Progenitor cell of endocrine pancreas (in vitro differentiated cells): Measurements from ENCODE around the gene SAP25. TPM values are rescaled to one million over a fixed set of nuclear protein-coding genes. Genes with fewer than 3 reads are reported as not detected.

Experiments used
- DNase-seq: peaks from one replicate; pipeline ENCODE4 v3.0.0; 2021; ENCODE audit warnings: low spot score; ENCODE audit not compliant: unreplicated experiment
- H3K27ac Mint-ChIP-seq: 2 replicates; pipeline ENCODE4 v1.8.0; 2021; ENCODE audit warnings: mild to moderate bottlenecking, moderate library complexity, mixed read lengths
- H3K27me3 Mint-ChIP-seq: 2 replicates; pipeline ENCODE4 v1.8.0; 2021; ENCODE audit warnings: mixed read lengths
- H3K36me3 Mint-ChIP-seq: 2 replicates; pipeline ENCODE4 v1.8.0; 2022; ENCODE audit warnings: mixed read lengths; ENCODE audit not compliant: insufficient read depth
- H3K4me1 Mint-ChIP-seq: 2 replicates; pipeline ENCODE4 v1.8.0; 2021; ENCODE audit warnings: low read depth, mixed read lengths
- H3K4me3 Mint-ChIP-seq: 2 replicates; pipeline ENCODE4 v1.8.0; 2021; ENCODE audit warnings: low read depth, mild to moderate bottlenecking, moderate library complexity, mixed read lengths
- H3K9me3 Mint-ChIP-seq: 2 replicates; pipeline ENCODE4 v1.8.0; 2021; ENCODE audit warnings: low read depth, mixed read lengths
- total RNA-seq: library from RNA; stranded (reverse); gene quantifications from 2 replicates; pipeline ENCODE4 v1.2.1, GENCODE V29; 2021
- TF ChIP-seq, protein P1 (sequence below): fragments of 200-600 bp; sonication (generic); IDR thresholded peaks from one replicate; pipeline ENCODE4 v1.5.0; 2021; ENCODE audit warnings: antibody characterized with exemption, mild to moderate bottlenecking; ENCODE audit not compliant: unreplicated experiment

The SAP25 gene
- total RNA-seq, 1 donor from 2014 or later: 7.7 TPM

DNA sequence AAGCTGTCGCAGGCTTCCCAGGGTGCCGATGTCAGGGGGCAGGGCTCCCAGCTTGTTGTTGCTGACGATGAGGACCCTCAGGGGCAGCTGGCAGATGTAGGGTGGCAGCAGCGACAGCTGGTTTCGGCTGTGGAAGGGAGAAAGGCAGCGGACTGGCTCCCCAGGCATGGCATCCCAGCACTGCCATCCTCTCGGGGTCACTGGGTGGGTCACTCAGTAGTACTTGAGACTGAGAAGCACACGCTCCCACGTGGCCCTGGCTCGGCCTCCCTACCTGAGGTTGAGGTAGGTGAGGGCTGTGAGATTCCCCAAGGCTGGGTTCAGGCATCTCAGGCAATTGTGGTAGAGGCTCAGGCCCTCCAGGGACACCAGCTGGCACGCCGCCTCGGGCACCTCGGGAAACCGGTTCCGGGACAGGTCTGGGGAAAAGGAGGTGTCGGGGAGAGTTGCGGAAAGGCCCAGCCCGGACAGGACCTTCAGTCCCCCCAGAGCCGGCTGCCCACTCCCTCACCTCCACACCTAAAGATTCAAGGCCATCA, 8.4 kb upstream of the SAP25 start:
- TF ChIP-seq, protein P1, sequence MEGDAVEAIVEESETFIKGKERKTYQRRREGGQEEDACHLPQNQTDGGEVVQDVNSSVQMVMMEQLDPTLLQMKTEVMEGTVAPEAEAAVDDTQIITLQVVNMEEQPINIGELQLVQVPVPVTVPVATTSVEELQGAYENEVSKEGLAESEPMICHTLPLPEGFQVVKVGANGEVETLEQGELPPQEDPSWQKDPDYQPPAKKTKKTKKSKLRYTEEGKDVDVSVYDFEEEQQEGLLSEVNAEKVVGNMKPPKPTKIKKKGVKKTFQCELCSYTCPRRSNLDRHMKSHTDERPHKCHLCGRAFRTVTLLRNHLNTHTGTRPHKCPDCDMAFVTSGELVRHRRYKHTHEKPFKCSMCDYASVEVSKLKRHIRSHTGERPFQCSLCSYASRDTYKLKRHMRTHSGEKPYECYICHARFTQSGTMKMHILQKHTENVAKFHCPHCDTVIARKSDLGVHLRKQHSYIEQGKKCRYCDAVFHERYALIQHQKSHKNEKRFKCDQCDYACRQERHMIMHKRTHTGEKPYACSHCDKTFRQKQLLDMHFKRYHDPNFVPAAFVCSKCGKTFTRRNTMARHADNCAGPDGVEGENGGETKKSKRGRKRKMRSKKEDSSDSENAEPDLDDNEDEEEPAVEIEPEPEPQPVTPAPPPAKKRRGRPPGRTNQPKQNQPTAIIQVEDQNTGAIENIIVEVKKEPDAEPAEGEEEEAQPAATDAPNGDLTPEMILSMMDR: no peak
- no peak for DNase-seq
- H3K9me3 Mint-ChIP-seq: no peaks in the 10 kb centered on the region
- H3K4me1 Mint-ChIP-seq: peaks cover 20% of the 10 kb centered on the region
- no peak overlapping the region for H3K27ac Mint-ChIP-seq
- H3K27me3 Mint-ChIP-seq: no peaks in the 10 kb centered on the region
- H3K4me3 Mint-ChIP-seq: no peak overlapping the region
- H3K36me3 Mint-ChIP-seq: peaks cover 3% of the 10 kb centered on the region

DNA sequence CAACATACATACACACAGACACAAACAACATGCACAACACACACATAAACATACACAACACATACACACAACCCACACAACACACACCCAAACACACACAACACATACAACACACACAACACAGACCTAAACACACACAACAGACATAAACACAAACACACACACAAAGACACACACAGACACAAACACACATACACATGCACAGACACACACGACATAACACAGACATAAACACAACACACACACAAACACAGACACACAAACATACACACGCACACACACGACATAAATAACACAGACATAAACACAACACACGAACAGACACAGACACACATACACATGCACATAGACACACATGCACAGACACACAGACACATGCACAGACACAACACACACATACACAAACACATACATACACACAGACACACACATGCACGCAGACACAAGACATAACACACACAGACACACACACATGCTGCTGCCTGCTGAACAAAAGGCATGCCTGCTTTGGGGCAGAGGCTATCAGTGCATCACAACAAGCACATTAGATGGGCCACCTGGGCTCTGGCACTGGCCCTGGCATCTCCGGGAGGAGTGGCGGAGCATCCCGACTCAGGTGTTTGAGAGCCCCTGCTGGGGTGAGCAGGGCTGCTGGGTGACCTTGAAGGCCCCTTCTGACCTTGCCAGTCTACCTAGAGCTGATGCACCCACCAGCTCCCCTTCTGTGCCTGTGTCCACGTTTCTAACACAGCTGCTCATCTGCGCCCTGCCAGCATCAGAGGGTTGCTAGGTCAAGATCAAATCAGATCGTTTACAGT, 7.0 kb upstream of the SAP25 start:
- no peaks in the 10 kb centered on the region for H3K9me3 Mint-ChIP-seq
- no peak overlapping the region for H3K4me3 Mint-ChIP-seq
- H3K27me3 Mint-ChIP-seq: no peaks in the 10 kb centered on the region
- TF ChIP-seq, protein P1: no peak
- H3K27ac Mint-ChIP-seq: no peak overlapping the region
- DNase-seq: no peak
- peaks cover 20% of the 10 kb centered on the region for H3K4me1 Mint-ChIP-seq
- H3K36me3 Mint-ChIP-seq: peaks cover 6% of the 10 kb centered on the region

DNA sequence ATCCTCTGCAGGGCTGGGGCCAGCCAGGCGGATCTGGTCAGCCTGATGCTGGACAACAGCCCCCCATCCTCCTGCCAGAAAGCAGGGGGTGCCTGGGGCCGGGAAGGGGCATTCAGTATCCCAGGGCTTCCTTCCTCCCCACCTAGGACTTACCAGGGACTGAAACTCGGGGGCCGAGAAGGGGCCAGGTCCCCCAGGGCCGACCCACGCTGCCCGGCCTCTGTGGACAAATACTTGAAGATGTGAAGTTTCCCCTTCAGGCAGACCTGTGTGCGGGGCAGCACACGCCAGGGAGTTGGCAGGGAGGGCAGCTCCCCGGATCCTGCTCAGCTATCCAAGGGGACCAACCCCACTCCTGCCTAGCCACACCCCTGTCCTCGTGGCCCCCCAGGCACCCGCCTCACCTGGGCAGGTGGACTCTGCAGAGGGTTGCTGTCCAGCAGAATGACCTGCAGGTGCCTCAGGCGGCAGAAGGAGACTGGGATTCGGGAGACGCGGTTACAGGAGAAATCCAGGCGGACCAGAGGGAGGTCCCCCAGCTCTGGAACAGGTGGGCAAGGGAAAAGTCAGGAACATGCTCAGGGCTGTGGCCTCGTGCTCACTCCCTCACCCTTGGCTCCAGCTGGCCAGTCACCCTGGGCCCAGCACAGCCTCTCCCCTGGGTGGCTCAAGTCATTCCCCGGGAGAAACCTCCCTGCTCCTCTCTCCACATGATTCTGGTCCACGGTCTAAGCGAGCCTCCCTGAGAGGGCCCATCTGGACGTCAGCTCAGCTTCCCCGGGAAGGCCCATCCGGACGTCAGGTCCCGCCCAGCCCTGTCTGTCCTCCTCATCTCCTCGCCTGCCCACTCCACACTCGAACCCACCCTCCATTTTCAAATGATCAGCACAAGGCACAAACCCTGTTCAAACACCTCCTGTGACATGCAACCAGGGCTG, 4.8 kb upstream of the SAP25 start:
- no peaks in the 10 kb centered on the region for H3K9me3 Mint-ChIP-seq
- peaks cover 3% of the 10 kb centered on the region for H3K4me1 Mint-ChIP-seq
- no peaks in the 10 kb centered on the region for H3K27me3 Mint-ChIP-seq
- H3K4me3 Mint-ChIP-seq: no peak overlapping the region
- peaks cover 7% of the 10 kb centered on the region for H3K36me3 Mint-ChIP-seq
- DNase-seq: no peak
- no peak overlapping the region for H3K27ac Mint-ChIP-seq
- TF ChIP-seq, protein P1: no peak

GRCh38 chr7:100577507-100577906, 3.8 kb upstream of the SAP25 start:
- no peaks in the 10 kb centered on the region for H3K4me1 Mint-ChIP-seq
- H3K4me3 Mint-ChIP-seq: no peak overlapping the region
- no peaks in the 10 kb centered on the region for H3K9me3 Mint-ChIP-seq
- H3K27me3 Mint-ChIP-seq: no peaks in the 10 kb centered on the region
- peaks cover 7% of the 10 kb centered on the region for H3K36me3 Mint-ChIP-seq
- no peak for DNase-seq
- H3K27ac Mint-ChIP-seq: no peak overlapping the region
- TF ChIP-seq, protein P1: no peak

GRCh38 chr7:100577103-100577502, 3.4 kb upstream of the SAP25 start:
- TF ChIP-seq, protein P1: no peak
- Mint-ChIP-seq H3K27ac (no peak overlapping the region), H3K4me1 (peaks cover 1% of the 10 kb centered on the region), H3K27me3 (no peaks in the 10 kb centered on the region), H3K36me3 (peaks cover 7% of the 10 kb centered on the region), H3K9me3 (no peaks in the 10 kb centered on the region), H3K4me3 (no peak overlapping the region)
- DNase-seq: no peak
